ENCODE measurements around the gene CEBPB.

Gene CEBPB

GRCh38 chr20:50230184-50230583, 39.6 kb downstream of the CEBPB start:
- no peak for DNase-seq

GRCh38 chr20:50230871-50231560, 40.4 kb downstream of the CEBPB start:
- no peak for DNase-seq

- no peak for DNase-seq
These were observed 41.2 kb downstream of the CEBPB start for GRCh38 chr20:50231854-50232253.

GRCh38 chr20:50232651-50233324, 42.2 kb downstream of the CEBPB start:
- DNase-seq = no peak

- no peak for DNase-seq
These were observed 42.9 kb downstream of the CEBPB start for GRCh38 chr20:50233325-50234212.

GRCh38 chr20:50234288-50234687, 43.7 kb downstream of the CEBPB start:
- no peak for DNase-seq

GRCh38 chr20:50237349-50237748, 46.7 kb downstream of the CEBPB start:
- DNase-seq = no peak

GRCh38 chr20:50238081-50238800, 47.6 kb downstream of the CEBPB start:
- DNase-seq = no peak

GRCh38 chr20:50240092-50240491, 49.5 kb downstream of the CEBPB start:
- DNase-seq = no peak

GRCh38 chr20:50242178-50242514, 51.5 kb downstream of the CEBPB start:
- no peak for DNase-seq
